Cerebellar nuclear complex (tissue), 1 donor: ENCODE data around the gene MYO16.

ENCODE experiments used
- DNase-seq, 2 experiments: peaks; one replicate each; lab custom pipeline; 2025; lab: John Stamatoyannopoulos, UW

Gene MYO16

DNA sequence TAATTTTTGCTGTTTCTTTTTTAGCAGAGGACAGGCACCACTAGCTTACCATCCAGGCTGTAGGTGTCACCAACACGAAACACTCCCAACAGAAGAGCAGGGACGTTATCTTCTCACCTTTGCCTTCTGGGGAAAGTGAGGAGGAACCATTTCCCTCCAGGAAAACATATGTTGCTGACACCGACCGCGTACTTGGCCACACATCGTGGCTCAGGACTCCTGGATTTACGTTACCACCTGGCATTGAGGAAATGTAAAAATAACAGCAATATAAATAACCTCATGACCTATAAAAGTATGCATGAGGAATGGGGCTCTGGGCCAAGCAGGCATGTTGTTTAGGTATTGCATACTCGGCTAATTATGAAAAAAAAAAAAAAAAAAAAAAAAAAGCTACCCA is 525.1 kb downstream of the MYO16 start:
- DNase-seq: no peak

DNA sequence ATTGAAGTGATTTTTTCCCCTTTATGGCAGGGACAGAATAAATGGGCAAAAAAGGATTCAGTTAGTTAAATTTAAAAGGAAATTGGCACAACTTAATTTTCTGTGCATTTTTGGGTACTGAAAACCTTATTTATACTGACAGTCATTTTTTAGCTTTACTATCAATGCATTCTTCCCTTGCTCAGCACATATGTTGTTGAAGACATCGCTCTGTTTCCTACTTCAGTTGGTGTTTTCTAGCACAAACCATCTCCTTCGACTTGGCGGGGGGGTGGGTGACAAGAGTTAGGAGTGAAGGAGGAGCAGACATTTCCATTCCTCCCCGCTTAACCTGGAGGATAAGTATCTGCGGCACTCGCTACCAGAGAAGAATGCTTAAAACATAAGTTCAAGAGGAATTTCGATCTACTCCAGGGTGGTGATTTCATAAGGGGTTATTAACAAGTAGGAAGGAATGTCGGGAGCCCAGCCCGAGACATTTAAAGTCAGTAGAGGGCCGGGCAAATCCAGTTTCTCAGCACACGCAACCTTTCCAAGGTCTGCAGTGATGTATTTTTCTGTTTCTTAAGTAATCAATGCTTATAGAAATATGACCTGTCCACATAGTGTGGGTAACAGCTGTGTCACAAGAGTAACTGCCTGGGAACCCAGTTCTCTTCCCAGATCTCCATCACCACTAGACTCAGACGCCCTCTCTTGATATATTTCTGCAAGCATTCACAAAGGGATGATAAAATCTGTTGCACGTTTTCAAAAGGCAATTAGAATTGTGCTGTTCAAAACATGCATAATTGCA is 525.8 kb downstream of the MYO16 start:
- no peak for DNase-seq

DNA sequence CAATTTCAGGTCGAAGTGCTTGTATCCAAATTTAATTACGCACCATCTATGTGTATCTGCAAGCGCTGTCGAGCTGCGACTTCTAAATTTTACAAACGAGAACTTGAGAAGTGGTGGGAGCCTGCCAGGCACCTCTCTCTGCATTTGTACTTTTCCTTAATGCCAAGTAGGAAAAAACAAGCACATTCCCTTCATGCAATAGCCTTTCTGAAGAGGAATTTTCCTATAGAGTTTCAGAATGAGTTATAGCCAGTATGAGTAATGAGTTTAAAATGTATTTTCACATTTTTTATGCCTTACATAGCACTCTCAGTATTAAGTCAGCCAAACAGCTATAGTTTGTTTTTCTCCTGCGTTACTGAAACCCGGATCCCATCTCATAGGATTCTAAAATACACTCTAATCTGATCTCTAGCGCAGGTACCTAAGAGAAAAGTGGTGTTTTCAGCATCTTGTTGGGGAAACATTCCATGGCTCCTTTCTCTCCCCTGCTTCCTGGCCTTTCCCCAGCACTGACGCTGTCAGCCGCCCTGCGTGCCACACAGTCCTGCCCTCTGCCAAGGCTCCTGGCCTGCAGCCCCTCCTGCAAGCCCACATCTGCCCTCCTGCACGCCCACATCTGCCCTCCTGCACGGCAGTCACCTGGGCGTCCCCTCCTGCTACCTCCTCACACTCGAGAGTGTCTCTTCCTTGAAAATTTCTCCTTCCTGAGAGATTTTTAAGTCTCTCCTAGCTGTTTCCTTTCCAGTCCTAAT is 526.9 kb downstream of the MYO16 start:
- DNase-seq: no peak

DNA sequence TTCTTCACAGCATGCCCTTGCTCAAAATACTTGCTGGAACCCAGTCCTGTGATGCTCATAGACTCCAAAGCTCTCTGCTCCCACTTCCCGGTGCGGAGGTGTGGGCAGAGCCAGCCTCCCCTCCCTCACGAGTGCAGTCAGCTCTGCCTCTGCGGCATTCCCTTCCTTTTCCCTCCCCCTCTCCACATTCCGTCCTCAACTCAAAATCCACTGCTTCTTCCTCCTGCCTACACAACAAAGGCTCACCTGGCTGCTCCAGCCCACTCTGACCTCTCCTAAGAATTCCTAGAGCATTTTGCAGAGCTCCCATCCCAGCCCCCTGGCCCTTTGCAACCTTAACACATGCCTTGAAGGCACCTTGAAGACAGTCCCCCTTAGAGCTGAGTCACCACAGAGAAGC is 527.9 kb downstream of the MYO16 start:
- DNase-seq: no peak

DNA sequence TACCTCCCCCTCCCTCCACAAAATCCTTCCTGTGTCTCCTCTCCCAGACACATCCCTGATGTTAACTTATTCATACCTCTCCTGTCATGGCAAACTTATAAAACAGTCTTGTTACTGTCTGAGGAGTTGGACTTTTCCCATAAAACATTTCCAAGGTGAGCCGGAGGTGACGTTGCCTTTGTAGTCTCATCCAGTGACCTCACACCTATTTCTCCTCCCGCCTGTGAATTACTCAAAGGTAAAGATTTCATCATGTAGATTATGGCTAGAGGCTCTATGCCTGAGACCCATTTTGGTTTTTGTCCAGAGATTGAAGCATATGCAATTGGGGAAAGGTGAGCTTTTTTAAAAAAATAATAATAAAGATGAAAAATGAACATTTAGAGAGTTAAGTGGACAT is 529.0 kb downstream of the MYO16 start:
- no peak for DNase-seq

DNA sequence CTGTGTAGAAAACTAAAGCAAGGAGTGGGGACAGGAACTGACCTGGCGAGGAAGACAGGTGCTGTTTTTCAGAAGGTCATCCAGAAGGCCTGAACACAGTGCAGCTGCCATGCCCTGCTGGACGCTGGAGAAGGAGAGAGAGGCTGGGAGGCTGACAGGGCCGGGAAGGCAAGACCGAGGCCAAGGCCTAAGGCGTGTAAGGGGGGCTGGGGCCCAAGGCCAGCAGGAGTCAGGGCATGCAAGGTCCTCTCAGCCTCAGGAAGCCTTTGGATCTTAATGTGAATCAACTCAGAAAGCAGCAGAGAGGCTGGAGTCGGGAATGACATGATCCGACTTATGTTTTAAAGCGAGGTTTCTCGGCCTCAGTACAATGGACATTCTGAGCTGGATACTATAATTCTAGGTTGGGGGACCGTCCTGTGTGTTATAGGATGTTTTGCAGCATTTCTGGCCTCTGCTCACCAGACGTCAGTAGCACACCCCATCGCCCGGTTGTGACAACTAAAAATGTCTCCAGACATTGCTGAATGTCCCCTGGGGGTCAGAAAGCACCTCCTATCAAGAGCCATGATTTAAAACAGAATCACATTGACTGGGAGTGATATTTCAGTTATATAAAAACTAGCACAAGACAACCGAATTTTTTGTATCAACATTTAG is 530.4 kb downstream of the MYO16 start:
- no peak for DNase-seq

DNA sequence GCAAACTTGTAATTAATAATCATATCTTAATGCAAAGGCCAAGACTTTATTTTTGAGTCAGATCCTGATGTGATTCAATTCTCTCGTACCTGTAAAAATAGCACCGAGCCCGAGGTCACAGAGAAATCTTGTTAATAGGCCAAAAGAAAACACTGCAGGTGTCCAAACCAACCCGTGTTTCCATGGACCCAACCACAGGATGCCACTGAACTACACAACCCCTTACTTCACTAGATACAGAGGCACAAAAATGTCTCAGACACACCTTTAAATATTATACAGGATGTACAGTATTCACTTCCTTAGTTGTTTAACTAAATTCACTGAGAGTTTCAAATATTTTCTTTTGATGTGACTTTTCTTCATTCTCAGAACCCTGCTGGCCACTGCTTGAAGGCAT is 530.9 kb downstream of the MYO16 start:
- DNase-seq: no peak

DNA sequence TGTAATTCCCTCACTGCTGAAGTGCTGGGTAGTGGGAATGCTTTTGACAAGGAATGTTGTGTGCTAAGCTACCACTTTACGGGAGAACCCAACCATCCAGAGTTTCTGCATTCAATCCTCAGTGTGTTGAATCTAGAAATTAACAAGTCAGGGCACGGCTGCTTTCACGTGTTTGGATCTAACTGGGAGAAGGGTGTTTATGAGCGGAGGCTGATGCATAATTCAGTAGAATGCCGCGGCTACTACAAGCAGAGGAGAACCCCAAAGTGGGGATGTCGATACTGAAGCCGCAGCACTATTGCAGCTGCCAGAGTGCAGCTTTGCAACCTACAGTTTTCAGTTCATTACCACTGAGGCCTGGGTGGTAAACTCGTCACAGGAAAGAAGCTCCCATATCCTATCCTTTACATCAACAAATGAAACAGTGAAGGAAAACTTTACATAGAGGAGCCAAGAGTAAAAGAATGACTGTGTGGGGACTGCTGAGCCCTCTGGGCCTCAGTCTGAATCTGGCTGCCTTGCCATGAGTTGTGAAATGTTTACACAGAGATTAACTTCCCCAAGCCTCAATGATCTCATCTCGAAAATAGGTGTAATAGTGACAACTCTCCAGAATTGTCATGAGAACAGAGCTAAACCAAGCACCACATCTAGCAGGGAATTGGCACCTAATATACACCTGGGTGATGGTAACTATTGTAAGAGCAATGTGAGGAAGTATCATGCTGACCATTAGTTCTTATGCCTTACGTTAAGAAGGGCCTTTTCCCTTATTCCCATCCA is 531.7 kb downstream of the MYO16 start:
- no peak for DNase-seq

DNA sequence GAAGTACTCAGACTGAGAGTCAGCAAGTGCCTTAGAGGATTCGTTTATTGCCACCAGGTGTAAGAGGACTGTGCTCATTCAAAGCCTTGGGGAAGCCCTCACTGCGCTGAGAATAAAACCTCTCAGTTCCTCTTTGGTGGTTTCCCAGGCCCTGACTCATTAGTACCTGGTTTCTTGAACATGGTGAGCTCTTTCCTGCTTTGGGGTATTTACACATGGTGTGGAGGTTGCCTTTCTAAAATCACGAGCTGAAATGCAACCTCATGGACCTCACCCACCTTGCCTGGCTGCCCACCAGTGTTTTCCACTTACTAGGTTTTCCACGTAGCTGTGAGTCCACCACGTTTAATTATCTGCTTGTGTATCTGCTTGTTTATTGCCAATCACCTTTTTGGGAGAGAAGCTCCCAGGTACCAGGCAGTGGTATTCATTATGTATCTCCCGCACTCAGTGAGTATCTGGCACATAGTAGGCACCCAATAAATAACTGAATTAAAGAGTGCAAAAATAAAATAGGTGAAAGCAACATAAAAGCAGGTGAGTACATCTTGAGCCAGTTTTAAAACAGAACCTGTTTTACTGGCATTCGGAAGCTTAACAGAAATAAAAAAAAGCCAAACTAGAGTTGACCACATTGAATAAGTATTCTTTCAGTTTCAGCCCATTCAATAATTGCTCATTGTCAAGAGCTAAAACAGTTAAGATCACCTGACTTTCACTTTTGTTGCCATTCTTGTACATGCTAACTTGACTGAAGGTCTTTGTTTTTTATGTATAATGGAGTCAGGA is 533.0 kb downstream of the MYO16 start:
- DNase-seq: no peak

DNA sequence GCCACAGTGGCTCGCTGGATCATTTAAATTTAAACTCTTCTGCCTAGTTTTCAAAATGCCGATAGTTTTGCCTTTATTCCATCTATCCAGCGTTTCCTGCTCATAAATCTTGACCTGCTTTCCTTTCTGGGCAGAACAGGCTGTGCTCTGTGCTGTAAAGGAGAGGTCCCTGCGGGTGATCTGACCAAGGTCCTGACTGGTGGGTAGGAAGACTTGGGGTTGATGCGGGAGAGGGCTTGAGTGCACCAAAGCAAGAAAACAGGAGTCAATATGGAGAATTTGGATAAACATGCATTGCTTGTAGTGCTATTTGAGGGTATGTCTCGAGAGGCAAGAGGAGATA is 533.6 kb downstream of the MYO16 start:
- no peak for DNase-seq

DNA sequence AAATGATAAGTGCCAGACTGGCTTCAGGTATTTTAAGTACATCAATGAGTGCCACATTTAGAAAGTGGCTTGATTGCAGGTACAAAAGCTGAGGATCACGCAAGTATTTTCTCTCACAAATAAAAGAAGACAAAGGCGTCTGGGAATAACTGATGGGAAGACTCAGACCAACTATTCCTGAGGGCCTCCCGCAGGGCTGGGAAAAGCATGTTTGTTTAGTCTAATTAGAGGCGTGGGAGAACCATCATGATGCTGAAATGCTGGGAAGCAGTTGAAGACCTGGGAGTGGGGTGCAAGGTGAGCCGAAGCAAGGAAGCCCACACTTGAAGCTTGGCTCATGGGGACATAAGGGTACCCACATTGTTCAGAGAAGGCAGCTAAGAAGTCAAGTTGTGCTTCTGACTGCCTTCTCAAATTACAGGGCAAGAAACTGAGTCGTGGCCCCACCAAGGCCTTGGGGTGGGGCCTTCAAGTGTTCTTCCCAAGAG is 536.0 kb downstream of the MYO16 start:
- DNase-seq: no peak

DNA sequence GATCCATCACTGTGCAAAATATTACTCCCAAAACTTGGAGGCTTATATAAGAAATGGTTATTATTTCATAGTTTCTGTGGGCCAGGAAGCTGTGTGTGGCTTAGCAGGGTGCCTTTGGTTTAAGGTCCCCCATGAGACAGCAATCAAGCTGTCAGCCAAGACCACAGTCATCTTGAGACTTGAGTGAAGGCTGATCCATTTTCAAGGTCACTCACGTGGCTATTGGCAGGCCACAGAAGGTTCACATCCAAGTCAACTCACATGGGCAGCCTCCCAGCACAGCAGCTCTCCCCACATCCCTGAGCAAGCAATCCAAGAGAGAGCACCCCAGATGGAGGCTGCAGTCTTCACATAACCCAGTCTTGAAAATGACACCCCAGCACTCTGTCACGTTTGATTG is 537.4 kb downstream of the MYO16 start:
- no peak for DNase-seq

DNA sequence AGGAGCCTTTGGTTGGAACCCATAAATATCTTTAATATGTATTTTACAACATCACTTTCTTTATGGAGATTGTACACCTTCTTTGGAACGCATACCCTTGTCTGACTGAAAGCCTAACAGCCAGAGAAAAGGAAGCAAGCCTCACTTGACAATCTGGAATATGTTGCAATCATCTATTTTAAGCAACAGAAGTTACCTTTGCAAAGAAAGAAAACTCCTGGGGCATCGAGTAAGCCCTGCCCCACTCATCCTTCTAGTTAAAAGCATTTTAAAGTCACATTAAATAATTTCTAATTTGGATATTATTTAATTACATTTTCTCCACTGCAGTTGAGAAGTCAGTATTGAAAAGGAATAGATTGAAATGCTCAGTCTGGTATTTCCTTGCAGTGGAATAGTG is 542.7 kb downstream of the MYO16 start:
- no peak for DNase-seq

DNA sequence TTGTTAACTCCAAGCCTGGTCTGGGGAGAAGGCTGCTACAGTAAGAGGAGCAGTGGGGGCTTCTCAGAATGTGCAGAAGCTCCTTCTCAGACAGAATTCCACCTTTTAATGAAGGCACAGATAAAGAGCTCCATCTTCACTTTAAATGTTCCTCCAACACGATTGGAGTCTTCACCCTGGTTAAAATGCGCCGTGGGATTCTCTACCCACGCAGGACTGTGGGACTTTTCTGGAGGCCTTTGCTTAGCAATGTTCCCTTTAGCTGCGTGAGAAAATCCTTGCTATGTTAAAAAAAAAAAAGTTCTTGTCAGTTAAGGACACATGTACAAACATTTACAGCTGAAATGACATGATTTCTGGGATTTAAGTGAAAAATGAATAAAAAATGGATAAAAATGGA is 546.3 kb downstream of the MYO16 start:
- DNase-seq: no peak

DNA sequence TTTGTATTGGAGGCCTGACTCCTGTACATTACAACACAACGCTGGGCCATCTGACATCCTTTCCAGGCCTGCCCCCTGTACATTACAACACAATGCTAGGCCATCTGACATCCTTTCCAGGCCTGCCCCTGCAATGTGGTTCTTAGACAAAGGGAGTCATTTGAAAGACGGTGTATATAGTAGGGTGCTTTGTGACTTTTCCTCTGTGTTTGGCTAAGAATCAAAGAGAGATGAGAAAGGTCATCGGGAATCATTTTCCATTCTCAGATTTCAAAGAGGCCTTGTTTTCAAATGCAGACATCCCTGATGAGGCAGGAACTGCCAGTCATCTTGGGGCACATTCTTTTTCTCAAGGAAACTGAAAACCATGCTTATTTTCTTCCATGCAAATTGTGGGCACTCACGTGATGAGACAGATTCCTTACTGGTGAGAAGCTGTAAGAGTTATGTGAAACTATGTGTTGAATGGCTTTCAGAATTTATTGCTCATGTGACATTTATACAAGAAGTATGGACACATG is 551.6 kb downstream of the MYO16 start:
- DNase-seq: no peak

DNA sequence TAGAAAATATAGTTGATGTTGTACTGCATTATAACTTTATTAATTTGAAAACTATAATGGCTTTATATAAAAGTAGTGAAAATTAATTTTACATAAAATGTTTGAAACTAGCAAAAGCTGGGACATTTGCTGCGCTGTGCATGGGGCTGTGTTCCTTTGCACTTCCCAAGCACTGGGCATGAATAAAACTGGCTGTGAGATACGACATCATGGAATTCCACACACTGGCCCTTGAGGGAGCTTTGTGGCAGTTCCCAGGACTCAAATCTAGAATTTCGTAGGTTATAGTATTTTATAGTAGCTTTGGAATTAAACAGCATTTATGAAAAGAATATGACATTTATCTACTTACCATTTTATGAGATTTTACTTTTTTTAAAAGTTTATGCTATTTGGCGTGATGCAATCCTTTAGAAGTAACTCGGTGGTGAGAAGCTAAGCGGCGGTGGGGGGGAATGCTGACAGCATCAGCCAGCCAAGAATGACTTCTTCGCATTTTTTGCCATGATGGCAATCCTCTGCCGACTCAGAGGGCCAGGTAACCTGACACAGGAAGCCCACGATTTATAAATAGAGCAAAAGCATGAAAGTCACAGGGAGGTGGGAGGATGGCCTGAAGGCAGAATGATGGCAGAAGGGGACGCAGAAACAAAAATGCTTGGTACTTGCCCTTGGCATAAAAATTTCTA is 553.5 kb downstream of the MYO16 start:
- no peak for DNase-seq

DNA sequence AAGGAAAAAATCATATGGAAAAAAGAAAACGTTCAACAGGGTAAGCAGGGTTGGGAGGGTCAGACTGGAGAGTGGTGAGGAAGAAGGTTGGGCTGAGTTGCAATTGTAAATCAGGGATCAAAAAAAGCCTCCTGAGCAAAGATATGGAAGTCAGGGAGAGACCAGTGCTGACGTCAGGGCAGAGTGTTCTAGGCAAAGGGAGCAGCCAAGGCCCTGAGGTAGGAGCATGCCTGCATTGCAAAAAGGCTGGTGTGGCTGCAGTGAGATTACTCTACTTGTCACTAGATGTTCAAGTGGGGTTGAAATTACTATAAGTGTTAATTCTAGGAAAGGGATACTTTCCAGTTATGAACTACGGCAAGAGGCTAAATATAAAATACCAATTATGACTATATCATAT is 562.0 kb downstream of the MYO16 start:
- no peak for DNase-seq

DNA sequence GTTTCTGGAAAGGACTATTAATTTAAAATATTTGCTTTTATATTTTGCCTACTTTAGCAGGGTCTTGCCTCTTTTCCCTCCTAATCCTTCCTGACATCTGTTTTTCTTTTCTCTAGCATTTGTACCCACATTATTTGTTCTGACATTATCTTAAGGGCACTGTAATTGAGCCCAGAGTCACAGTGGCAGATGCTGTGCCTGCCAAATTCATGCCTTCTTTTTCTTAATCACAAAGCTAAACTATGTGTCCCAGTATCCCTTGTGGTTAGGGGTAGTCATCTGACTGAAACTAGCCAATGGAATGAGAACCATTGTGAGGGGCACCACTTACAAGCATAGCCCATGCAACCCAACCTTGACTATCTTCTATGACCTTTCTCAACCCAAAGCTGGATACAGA is 562.9 kb downstream of the MYO16 start:
- no peak for DNase-seq

DNA sequence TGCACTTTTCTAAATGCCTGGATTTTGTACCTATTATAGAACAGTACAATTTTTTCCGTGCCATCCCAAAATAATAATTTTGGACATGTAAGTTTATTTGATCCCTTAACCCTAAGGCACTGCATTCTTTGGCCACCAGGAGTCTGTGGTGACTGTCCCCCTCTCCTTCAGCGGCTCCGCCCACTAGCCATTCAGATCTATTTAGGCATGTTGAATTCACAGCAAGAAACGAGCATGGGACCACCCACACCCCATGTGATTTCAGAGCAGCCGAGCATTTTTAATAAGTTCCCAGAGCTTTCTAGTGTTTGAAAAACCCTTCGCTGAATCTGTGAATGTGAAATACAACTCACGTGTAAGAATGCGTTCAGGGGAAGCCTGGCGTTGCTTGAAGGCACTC is 567.5 kb downstream of the MYO16 start:
- no peak for DNase-seq

DNA sequence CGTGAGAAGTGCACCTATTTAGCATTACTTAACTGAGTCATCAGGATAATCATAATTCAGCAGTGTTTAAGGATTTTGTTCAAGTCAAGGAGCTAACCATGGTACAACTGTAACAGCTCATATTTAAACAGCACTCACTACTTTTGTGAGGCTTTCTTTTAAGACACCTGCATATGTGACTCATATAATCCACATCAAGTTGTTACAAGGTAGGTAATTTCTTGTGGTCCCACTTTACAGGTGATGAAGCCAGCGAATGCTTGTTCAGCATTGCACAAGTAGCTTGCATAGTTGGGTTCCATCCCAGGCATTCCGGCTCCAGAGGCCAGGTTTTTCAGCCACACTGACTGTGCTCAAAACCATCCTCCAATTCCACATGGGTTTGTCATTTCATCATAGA is 569.2 kb downstream of the MYO16 start:
- DNase-seq: no peak

DNA sequence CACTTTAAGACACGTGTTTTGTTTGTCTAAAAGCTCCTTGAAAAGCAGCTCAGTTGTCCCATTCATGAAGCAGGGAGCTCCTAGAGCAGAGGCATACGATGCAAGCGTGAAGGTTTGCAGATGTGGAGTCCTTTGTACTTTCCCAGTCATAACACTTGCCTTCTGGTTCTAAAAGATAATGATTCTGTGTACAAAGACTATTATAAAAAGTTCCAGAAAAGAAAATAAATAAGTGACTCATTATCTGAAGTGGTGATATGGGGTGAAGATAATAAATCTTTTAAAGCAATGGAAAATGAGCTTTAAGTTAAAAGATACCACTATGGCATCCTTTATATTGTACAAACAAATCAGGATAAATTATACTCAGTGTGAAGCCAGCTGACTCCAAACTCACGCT is 569.9 kb downstream of the MYO16 start:
- DNase-seq: no peak
